Spinal cord (tissue), 10 donors: ENCODE results near the gene PROC. TPM values are rescaled to one million over a fixed set of nuclear protein-coding genes. Genes with fewer than 3 reads are reported as not detected.
"Not testable (repeated sequence)": the region's sequence is repeated elsewhere in the genome, so short reads cannot be mapped to it uniquely, and the experiment has no call there.

Source experiments
- DNase-seq, 6 donors: peaks; one replicate each; pipeline versions ENCODE4 v3.0.0 to v3.0.0-alpha.2; 2013 to 2015; ENCODE audit warnings: low spot score in 6 of 6, low read depth in 4 of 6
- H3K27ac ChIP-seq: one replicate; pipeline ENCODE4 v1.5.1; 2013; ENCODE audit warnings: low read depth, low read length, control low read depth
- H3K27me3 ChIP-seq: one replicate; pipeline ENCODE4 v1.6.1; 2013; ENCODE audit warnings: low read length; ENCODE audit not compliant: control insufficient read depth, insufficient read depth
- H3K36me3 ChIP-seq: one replicate; pipeline ENCODE4 v1.6.1; 2013; ENCODE audit warnings: low read length; ENCODE audit not compliant: control insufficient read depth, insufficient read depth
- H3K4me1 ChIP-seq: one replicate; pipeline ENCODE4 v1.6.1; 2013; ENCODE audit warnings: low read length; ENCODE audit not compliant: control insufficient read depth, insufficient read depth
- H3K4me3 ChIP-seq: one replicate; pipeline ENCODE4 v1.5.1; 2013; ENCODE audit warnings: low read depth, low read length, control low read depth
- H3K9me3 ChIP-seq: one replicate; pipeline ENCODE4 v1.6.1; 2013; ENCODE audit warnings: low read length; ENCODE audit not compliant: control insufficient read depth, insufficient read depth
- WGBS: methylation state at CpG from one replicate; pipeline ENCODE4 v1.1.5; 2013; ENCODE audit warnings: missing lambda C conversion rate; ENCODE audit not compliant: insufficient coverage; 5-methylcytosine and 5-hydroxymethylcytosine counted together
- polyA plus RNA-seq, 2 donors: library from polyadenylated mRNA; unstranded; fragments of 120-200 nt; gene quantifications; one replicate each; pipeline ENCODE4 v1.2.1, GENCODE V29; 2013; ENCODE audit not compliant: insufficient read length in 2 of 2
- total RNA-seq, 2 donors: library from RNA; depleted of rRNA in 1 of 2; stranded (reverse); fragments of 120-200 nt in 1 of 2; fragments of >200 nt in 1 of 2; gene quantifications; one replicate each; pipeline versions ENCODE4 v1.2.3 to v1.2.4, GENCODE V29; 2013 to 2014
- donor health status: healthy.

PROC gene
- total and polyA plus RNA-seq, 4 donors = 0.99 to 7.0 (median 3.6) TPM

DNA sequence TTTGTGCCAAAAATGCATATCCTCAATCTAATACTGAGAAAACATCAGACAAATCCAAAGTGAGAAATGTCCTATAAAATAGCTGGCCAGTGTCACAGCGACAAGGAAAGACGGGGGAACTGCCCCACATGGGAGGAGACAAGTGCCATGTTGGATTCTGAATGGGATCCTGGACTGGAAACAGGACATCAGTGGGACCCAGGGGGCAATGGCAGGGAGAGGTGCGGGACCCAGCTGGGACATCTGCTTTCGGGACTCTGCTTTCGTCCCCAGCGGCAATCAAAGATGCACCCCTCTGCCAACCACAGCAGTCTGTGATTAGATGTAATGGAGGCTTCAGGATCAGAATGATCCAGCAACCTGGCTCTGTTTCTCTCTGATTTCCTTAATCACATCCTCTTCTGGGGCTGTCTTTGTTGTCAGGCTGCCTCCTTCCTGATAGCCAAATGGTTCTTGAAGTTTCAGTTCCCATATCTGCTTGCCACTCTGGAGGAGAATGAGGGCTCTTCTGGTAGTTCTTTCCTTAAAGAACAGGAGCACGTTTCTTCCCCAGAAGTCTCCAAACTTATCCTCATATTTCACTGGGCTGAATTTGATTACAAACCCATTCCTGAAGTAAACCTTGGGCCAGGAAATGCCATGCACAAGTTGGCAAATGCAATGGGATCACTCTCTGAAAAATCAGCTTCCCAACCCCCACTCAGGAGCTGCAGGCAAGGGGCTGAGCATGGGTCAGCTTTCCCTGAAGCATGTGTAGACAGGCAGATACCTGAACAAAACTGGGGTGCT is 13.6 kb upstream of the PROC start:
- no peak overlapping the region for H3K4me3 ChIP-seq
- peaks cover 6% of the 10 kb centered on the region for H3K27me3 ChIP-seq
- WGBS = 88% methylated on average over 4 of the region's 7 CpGs
- no peaks in the 10 kb centered on the region for H3K9me3 ChIP-seq
- no peaks in the 10 kb centered on the region for H3K36me3 ChIP-seq
- no peak for DNase-seq
- H3K27ac ChIP-seq = no peak overlapping the region
- peaks cover 21% of the 10 kb centered on the region for H3K4me1 ChIP-seq

DNA sequence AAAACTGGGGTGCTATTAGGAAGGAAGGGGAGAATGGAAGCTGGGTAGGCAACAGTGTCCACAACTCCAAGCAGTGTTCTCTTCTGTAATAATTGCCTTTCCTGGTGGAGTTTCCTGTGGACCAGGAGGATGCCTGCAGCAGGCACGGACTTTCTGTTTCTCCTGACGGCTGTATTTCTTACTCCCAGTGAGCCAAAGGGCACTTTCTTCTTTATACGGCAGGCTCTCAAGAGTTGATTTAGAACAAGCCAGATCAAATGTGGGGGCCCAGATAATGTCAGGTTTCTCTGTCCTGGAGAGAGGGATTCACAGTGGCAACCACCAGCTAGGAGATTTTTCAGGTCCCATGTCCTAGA is 13.0 kb upstream of the PROC start:
- Histone ChIP-seq H3K36me3 (no peaks in the 10 kb centered on the region), H3K27ac (no peak overlapping the region), H3K27me3 (peaks cover 6% of the 10 kb centered on the region), H3K9me3 (no peaks in the 10 kb centered on the region), H3K4me1 (peaks cover 21% of the 10 kb centered on the region), H3K4me3 (no peak overlapping the region)
- DNase-seq = no peak
- WGBS = 71% methylated on average over 3 of the region's 3 CpGs

DNA sequence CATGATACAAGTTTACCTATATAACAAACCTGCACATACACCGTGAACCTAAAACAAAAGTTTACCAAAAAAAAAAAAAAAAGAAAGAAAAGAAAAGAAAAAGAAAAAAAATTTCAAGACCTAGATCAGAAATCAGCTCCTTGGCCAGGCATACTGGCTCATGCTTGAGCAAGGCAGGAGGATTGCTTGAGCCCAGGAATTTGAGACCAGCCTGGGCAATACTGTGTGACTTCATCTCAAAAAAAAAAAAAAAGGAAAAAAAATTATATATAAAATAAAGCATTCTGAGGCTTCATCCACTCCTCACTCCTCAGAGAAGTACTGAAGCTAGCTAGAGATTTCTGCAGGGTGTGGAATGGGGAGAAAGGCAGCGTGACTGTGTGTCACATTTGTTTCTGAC is 11.8 kb upstream of the PROC start:
- Histone ChIP-seq H3K27ac (no peak overlapping the region), H3K4me1 (peaks cover 12% of the 10 kb centered on the region), H3K27me3 (peaks cover 2% of the 10 kb centered on the region), H3K36me3 (no peaks in the 10 kb centered on the region), H3K4me3 (no peak overlapping the region), H3K9me3 (no peaks in the 10 kb centered on the region)
- no CpG with 5 or more reads among the region's 2 CpGs for WGBS
- no peak for DNase-seq

DNA sequence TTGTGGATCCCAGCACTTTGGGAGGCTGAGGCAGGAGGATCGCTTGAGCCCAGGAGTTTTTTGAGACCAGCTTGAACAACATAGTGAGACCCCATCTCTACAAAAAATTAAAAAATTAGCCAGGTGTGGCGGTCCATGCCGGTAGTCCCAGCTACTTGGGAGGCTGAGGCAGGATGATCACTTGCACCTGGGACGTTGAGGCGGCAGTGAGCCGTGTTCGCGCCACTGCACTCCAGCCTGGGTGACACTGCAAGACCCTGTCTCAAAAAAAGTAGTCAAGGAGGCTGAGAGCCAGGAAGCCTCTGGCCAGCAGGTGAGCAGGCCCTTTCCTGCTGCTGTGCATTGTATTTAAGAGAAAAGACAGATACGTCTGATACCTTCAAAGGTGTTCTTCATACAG is 11.1 kb upstream of the PROC start:
- no peaks in the 10 kb centered on the region for H3K9me3 ChIP-seq
- peaks cover 2% of the 10 kb centered on the region for H3K27me3 ChIP-seq
- peaks cover 12% of the 10 kb centered on the region for H3K4me1 ChIP-seq
- no peak for DNase-seq
- WGBS = 95% methylated on average over 7 of the region's 9 CpGs
- H3K36me3 ChIP-seq = no peaks in the 10 kb centered on the region
- H3K27ac ChIP-seq = no peak overlapping the region
- H3K4me3 ChIP-seq = no peak overlapping the region

DNA sequence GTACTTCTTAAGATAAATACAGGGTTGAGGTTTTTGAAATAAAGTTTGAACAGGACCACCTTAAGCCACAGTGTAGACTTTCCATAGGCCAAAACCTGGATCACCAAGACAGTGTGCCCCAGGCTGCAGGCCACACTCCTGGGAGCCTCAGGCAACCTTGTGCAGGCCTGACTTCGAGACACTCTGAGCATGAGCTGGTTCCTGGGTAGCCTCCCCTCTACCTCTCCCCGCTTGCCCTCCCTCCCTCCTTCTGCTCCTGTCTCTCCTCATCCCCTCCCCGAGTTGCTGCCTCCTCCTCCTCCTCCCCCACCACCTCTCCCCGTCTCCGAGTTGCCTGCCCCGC is 10.6 kb upstream of the PROC start:
- peaks cover 12% of the 10 kb centered on the region for H3K4me1 ChIP-seq
- peak overlapping the region; percentile 47 for H3K27ac ChIP-seq
- H3K27me3 ChIP-seq = peaks cover 2% of the 10 kb centered on the region
- WGBS = 0% methylated on average over 2 of the region's 6 CpGs
- no peaks in the 10 kb centered on the region for H3K9me3 ChIP-seq
- no peak overlapping the region for H3K4me3 ChIP-seq
- H3K36me3 ChIP-seq = no peaks in the 10 kb centered on the region
- no peak for DNase-seq

DNA sequence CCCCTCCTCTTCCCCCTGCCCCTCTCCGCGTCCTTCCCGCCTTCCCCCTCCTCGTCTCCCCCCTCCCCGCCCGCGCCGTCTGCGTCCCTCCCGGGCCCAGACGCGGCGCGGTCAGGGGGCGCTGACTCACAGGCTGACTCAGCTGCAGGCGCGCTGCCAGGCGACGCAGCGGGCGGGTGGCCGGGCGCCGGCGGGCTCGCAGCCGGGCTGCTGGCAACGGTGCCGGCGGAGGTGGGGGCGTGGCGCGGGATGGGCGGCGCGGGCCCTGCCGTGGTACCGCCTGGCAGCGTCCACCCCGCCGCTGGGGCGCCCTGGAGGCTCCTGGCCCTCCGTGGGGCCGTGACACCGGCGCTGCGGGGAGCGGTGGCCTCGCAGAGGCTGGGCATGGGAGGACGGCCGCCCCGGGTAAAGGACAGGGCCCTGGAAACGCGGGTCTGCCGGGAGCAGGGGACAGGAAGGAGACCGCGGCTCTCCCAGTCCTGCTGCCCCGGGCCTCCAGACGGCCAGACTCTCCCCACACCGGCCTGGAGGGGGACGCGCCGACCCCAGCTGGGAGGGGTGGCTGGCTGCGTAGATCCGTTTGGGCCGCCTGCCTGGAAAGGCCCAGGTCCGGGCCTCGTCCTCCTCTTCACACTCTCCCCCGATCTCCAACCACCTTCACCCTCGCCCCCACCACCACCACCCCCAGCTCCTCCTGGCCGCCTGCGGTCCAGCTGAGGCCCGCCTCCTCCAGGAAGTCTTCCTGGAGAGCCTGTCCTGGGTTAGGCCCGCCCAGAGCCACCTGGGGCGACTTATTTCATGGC is 10.0 kb upstream of the PROC start:
- 3% methylated on average over 69 of the region's 75 CpGs for WGBS
- no peaks in the 10 kb centered on the region for H3K9me3 ChIP-seq

DNA sequence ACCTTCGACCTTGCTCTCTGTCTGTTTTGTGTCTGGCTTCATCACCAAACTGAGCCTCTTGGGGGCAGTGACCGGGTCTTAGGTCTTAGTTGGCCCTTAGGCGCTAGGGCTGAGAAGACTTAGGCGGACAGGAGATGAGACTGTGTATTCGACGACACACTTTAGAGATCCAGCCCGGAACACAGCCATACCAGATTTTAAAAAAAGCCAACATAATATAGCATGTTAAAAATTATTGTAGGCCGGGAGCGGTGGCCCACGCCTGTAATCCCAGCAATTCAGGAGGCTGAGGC is 9.5 kb upstream of the PROC start:
- no peaks in the 10 kb centered on the region for H3K9me3 ChIP-seq
- no peak for DNase-seq
- H3K4me3 ChIP-seq = peak overlapping the region; percentile 36
- H3K27me3 ChIP-seq = no peaks in the 10 kb centered on the region
- H3K36me3 ChIP-seq = no peaks in the 10 kb centered on the region
- H3K27ac ChIP-seq = peak overlapping the region; percentile 57
- 74% methylated on average over 4 of the region's 10 CpGs for WGBS
- H3K4me1 ChIP-seq = peaks cover 12% of the 10 kb centered on the region

More for the DNA sequence above, 10.0 kb upstream of the PROC start:
- Histone ChIP-seq H3K27ac (peak overlapping the region; percentile 57), H3K4me3 (peak overlapping the region; percentile 36), H3K36me3 (no peaks in the 10 kb centered on the region), H3K4me1 (peaks cover 12% of the 10 kb centered on the region), H3K27me3 (peaks cover 2% of the 10 kb centered on the region)
- DNase-seq = peak; percentile 45 to 94 (median 70)

DNA sequence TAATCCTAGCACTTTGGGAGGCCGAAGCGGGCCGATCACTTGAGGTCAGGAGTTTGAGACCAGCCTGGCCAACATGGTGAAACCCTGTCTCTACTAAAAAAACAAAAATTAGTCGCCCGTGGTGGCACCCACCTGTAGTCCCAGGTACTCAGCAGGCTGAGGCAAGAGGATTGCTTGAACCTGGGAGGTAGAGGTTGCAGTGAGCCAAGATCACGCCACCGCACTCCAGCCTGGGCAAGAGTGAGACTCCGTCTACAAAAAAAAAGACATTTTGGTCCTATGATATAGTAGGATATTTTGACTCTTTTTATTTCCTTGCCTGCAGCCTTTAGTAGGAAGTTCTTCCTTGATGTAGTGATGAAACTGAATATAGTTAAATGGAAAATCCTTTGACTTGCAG is 8.5 kb upstream of the PROC start:
- DNase-seq, H3K36me3 ChIP-seq, H3K4me3 ChIP-seq, H3K27me3 ChIP-seq, H3K9me3 ChIP-seq, H3K27ac ChIP-seq: not testable (repeated sequence)
- 100% methylated on average over 4 of the region's 8 CpGs for whole genome bisulfite sequencing
- peaks cover 12% of the 10 kb centered on the region for H3K4me1 ChIP-seq

DNA sequence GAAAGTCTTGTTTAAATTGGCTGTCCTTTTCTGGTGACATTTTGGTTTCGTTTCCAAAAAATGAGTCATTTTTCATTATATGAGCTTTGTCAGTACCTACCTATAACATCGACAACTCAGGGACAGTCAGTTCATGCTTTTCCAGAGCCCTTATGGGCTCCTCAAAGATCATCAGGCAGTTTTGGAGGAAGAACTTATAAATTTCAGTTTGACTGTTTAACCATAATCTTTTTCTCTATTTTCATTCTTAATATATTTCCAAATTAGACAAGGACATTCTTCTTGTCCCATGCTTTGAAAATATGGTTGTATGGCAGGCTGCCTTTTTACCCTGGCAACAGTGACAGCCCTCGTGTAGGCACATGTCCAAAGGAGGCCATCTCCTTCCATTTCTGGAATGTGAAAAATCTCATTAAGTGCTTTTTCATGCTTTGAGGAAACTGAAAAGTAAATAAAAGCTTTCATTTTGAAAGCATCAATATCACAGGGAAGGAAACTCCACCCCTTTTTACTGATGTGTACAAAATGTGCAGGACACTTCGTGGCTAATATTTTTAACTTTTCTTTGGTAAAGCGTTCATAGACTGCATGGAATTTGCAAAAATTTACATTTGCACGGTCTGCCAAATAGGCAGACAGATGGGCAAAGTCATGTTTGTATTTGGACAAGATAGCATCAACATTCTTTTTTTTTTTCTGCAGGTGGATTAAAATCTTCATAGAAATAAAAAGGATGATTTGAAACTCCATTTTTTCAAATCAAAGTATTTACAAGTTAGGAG is 7.2 kb upstream of the PROC start:
- H3K27ac ChIP-seq = peak overlapping the region; percentile 25
- no peak overlapping the region for H3K4me3 ChIP-seq
- peak in 1 of 6 donors; percentile 74 for DNase-seq
- no peaks in the 10 kb centered on the region for H3K36me3 ChIP-seq
- 32% methylated on average over 4 of the region's 6 CpGs for WGBS
- H3K4me1 ChIP-seq = peaks cover 23% of the 10 kb centered on the region
- H3K9me3 ChIP-seq = no peaks in the 10 kb centered on the region
- peaks cover 11% of the 10 kb centered on the region for H3K27me3 ChIP-seq
